ENCODE results near the gene AP1G1.
"Not testable (repeated sequence)": the region's sequence is repeated elsewhere in the genome, so short reads cannot be mapped to it uniquely, and the experiment has no call there.

AP1G1 gene

DNA sequence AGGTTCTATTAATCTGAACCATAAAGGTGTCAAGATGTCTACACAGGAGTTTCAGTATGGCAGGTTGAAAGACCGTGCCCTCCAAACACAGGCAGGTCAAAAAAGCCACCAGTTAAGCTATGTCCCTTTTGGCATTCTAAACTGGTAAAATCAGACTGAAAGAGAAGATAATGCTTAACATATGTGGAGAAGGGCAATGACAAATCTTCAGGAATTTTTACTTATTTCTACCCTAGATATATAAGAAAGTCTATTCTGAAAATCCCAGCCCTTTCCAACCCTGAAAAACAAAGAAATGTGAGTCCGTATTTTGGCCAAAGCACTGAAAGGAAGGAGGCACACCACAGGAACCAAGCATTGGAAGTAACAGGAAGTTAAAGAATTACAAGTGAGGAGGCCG is 16.5 kb downstream of the AP1G1 start:
- DNase-seq (ENCODE audit: low read depth), result no peak
- no peak overlapping the region for H3K4me3 ChIP-seq (ENCODE audit: low read depth, low read length)
- TF ChIP-seq, protein P1, sequence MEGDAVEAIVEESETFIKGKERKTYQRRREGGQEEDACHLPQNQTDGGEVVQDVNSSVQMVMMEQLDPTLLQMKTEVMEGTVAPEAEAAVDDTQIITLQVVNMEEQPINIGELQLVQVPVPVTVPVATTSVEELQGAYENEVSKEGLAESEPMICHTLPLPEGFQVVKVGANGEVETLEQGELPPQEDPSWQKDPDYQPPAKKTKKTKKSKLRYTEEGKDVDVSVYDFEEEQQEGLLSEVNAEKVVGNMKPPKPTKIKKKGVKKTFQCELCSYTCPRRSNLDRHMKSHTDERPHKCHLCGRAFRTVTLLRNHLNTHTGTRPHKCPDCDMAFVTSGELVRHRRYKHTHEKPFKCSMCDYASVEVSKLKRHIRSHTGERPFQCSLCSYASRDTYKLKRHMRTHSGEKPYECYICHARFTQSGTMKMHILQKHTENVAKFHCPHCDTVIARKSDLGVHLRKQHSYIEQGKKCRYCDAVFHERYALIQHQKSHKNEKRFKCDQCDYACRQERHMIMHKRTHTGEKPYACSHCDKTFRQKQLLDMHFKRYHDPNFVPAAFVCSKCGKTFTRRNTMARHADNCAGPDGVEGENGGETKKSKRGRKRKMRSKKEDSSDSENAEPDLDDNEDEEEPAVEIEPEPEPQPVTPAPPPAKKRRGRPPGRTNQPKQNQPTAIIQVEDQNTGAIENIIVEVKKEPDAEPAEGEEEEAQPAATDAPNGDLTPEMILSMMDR (IDR thresholded peaks at IDR 0.05; ENCODE audit: low read depth, low read length, missing control alignments), result no peak
- in situ Hi-C loops (cut with HindIII; ENCODE audit: low sequenced_read_pairs), result no loop called here

DNA sequence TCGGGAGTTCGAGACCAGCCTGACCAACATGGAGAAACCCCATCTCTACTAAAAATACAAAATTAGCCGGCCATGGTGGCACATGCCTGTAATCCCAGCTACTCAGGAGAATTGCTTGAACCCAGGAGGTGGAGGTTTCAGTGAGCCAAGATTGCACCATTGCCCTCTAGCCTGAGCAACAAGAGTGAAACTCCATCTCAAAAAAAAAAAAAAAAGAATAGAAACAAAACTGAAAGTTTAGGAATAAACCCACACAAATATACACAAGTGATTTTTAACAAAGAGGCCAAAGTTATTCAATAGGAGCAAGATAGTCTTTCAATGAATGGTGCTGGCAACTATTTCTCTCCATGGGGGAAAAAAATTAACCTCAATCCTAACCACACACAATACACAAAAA is 18.3 kb downstream of the AP1G1 start:
- peak; percentile 26 for DNase-seq (ENCODE audit: low read depth)
- in situ Hi-C loops (cut with HindIII; ENCODE audit: low sequenced_read_pairs); H3K4me3 ChIP-seq (ENCODE audit: low read depth, low read length): not testable (repeated sequence)

DNA sequence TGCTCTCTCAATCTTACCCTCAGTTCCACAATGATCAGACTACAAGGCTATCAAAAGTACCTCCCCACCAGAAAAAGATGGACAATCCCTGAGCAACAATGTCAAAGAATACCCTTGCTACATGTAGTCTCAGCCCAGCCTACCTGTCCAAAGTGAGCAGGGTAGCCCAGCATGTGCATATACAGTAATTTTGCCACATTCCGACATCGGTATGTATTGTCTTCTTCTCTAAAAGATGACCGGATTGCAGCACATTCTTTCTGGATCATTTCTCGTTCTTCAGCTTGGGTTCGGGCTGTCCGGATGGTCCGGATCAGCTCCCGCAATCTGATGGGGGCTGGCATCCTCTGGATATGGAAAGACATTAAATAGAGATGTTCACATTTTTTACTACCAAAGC is 19.5 kb downstream of the AP1G1 start:
- TF ChIP-seq, protein P1 (IDR thresholded peaks at IDR 0.05; ENCODE audit: low read depth, low read length, missing control alignments), result no peak
- H3K4me3 ChIP-seq (ENCODE audit: low read depth, low read length), result no peak overlapping the region
- no peak for DNase-seq (ENCODE audit: low read depth)
- in situ Hi-C loops (cut with HindIII; ENCODE audit: low sequenced_read_pairs), result loop anchor here (5.0 kb wide), 2 partner anchors 57 to 58 kb away; partner anchors contain the start of gene ATXN1L

DNA sequence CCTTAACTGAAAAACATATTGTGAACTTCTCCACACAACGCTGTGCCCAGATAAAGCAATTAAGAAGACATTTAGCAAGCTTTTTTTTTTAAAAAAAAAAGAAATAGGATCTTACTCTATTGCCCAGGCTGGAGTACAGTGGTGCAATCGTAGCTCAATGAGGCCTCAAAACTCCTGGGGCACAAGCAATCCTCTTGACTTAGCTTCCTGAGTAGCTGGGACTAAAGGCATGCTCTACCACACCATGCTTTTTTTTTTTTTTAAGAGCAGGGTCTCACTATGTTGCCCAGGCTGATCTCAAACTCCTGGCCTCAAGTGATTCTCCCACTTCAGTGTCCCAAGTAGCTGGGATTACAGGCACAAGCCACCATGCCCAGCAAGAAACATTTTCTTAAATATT is 20.1 kb downstream of the AP1G1 start:
- DNase-seq (ENCODE audit: low read depth), result no peak
- in situ Hi-C loops (cut with HindIII; ENCODE audit: low sequenced_read_pairs), result loop anchor here (5.0 kb wide), 2 partner anchors 56 to 59 kb away; partner anchors contain the start of gene ATXN1L
- TF ChIP-seq, protein P1 (IDR thresholded peaks at IDR 0.05; ENCODE audit: low read depth, low read length, missing control alignments), result no peak
- no peak overlapping the region for H3K4me3 ChIP-seq (ENCODE audit: low read depth, low read length)

DNA sequence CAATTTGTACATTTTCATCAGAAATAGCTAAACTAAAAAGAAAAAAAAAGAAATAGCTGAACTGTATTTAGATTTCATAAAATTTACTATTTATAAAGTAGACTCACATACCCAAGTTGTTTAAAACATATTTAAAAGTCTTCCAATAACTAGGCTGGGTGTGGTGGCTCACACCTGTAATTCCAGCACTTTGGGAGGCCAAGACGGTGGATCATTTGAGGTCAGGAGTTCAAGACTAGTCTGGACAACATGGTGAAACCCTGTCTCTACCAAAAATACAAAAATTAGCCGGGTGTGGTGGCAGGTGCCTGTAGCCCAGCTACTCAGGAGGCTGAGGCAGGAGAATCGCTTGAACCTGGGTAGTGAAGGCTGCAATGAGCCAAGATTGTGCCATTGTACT is 23.5 kb downstream of the AP1G1 start:
- DNase-seq (ENCODE audit: low read depth), result not testable (repeated sequence)
- in situ Hi-C loops (cut with HindIII; ENCODE audit: low sequenced_read_pairs), result loop anchor here (5.0 kb wide), 2 partner anchors 53 to 62 kb away; partner anchors contain the start of gene ATXN1L

DNA sequence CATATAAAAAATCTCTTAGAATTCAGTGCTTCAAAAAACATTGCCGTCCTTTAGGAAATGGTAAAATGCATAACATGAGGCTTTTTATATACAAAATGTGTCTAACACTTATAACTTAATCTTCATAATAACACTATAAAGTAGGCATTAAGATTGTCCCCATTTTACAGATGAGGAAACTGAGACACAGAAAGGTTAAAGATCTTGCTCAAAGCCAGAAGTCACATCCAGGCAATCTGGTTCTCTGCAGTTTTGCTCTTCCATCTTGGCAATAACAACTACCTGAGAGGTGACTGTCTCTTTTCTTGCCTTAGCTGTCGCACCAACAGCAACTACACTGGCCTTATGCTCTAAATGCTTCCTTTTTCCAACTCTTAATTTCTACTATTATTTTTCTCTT is 24.5 kb downstream of the AP1G1 start:
- in situ Hi-C loops (cut with HindIII; ENCODE audit: low sequenced_read_pairs), result no loop called here
- TF ChIP-seq, protein P1 (IDR thresholded peaks at IDR 0.05; ENCODE audit: low read depth, low read length, missing control alignments), result no peak
- H3K4me3 ChIP-seq (ENCODE audit: low read depth, low read length), result no peak overlapping the region
- DNase-seq (ENCODE audit: low read depth), result no peak

More for the DNA sequence above, 23.5 kb downstream of the AP1G1 start:
- H3K4me3 ChIP-seq (ENCODE audit: low read depth, low read length), result not testable (repeated sequence)

DNA sequence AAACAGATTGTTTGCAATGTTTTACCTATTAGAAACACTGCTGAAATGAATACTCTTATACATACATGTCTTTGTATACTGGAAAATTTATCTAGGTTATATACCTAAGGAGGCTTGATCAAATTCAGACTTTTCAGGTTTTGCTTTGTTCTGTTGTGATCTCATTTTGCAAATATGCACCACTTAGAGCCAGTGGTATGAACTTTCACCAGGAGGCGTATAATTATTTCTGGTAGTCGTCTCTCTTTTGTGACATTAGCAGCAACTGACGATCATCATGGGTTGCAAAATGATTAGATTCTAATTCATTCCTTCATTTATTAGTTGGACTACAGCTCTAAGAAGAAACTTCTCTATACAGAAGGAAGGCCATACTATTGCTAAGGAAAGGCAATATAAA is 26.9 kb downstream of the AP1G1 start:
- in situ Hi-C loops (cut with HindIII; ENCODE audit: low sequenced_read_pairs), result no loop called here
- no peak overlapping the region for H3K4me3 ChIP-seq (ENCODE audit: low read depth, low read length)
- peak; percentile 34 for DNase-seq (ENCODE audit: low read depth)
- TF ChIP-seq, protein P1 (IDR thresholded peaks at IDR 0.05; ENCODE audit: low read depth, low read length, missing control alignments), result no peak

DNA sequence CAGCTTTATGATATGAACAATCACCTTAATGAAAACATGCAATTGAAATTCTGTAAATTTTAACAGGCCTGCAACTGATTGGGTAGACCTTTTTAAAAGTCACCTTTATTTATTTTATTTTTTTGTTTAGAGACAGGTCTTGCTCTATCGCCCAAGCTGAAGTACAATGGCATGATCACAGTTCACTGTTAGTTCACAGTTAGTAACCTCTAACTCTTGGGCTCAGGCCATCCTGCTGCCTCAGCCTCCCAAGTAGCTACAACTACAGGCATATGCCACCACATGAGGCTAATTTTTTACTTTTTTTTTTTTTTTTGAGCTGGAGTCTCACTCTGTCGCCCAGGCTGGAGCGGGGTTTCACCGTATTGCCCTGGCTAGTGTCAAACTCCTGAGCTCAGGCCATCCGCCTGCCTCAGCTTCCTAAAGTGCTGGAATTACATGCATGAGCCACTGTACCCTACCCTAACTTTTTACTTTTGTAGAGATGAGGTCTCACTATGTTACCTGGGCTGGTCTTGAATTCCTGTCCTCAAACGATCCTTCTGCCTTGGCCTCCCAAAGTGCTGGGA is 28.0 kb downstream of the AP1G1 start:
- in situ Hi-C loops (cut with HindIII; ENCODE audit: low sequenced_read_pairs), result no loop called here
- no peak for DNase-seq (ENCODE audit: low read depth)
- no peak overlapping the region for H3K4me3 ChIP-seq (ENCODE audit: low read depth, low read length)
- TF ChIP-seq, protein P1 (IDR thresholded peaks at IDR 0.05; ENCODE audit: low read depth, low read length, missing control alignments), result no peak

Data from astrocyte of the cerebellum (primary cell).